Midbrain (tissue), 1 donor: ENCODE measurements around the gene KRTCAP2.
"Not testable (repeated sequence)": the region's sequence is repeated elsewhere in the genome, so short reads cannot be mapped to it uniquely, and the experiment has no call there.

ENCODE experiments used
- DNase-seq: peaks from one replicate; lab custom pipeline; 2025; lab: John Stamatoyannopoulos, UW

The KRTCAP2 gene

GRCh38 chr1:155199792-155200191 lies 26.7 kb upstream of the KRTCAP2 start:
- no peak for DNase-seq

GRCh38 chr1:155198547-155198906 lies 25.4 kb upstream of the KRTCAP2 start:
- DNase-seq, result no peak

GRCh38 chr1:155197901-155198546 lies 24.9 kb upstream of the KRTCAP2 start:
- DNase-seq, result no peak

GRCh38 chr1:155196893-155197638 lies 24.0 kb upstream of the KRTCAP2 start:
- DNase-seq, result no peak

GRCh38 chr1:155196103-155196892 lies 23.2 kb upstream of the KRTCAP2 start:
- peak; percentile 69 for DNase-seq

- no peak for DNase-seq
Observed at GRCh38 chr1:155195201-155196102, 22.3 kb upstream of the KRTCAP2 start.

GRCh38 chr1:155193991-155194240 lies 20.8 kb upstream of the KRTCAP2 start:
- not testable (repeated sequence) for DNase-seq

GRCh38 chr1:155193275-155193990 lies 20.3 kb upstream of the KRTCAP2 start:
- DNase-seq, result peak; percentile 74

GRCh38 chr1:155192346-155193274 lies 19.5 kb upstream of the KRTCAP2 start:
- no peak for DNase-seq

GRCh38 chr1:155191904-155192303 lies 18.8 kb upstream of the KRTCAP2 start:
- no peak for DNase-seq

GRCh38 chr1:155189926-155190325 lies 16.8 kb upstream of the KRTCAP2 start:
- not testable (repeated sequence) for DNase-seq

GRCh38 chr1:155188268-155188667 lies 15.2 kb upstream of the KRTCAP2 start:
- no peak for DNase-seq

- DNase-seq, result no peak
Observed at GRCh38 chr1:155187456-155187891, 14.4 kb upstream of the KRTCAP2 start.

- DNase-seq, result no peak
Observed at GRCh38 chr1:155186794-155187455, 13.8 kb upstream of the KRTCAP2 start.

- DNase-seq, result no peak
Observed at GRCh38 chr1:155186067-155186793, 13.1 kb upstream of the KRTCAP2 start.

GRCh38 chr1:155185783-155186066 lies 12.6 kb upstream of the KRTCAP2 start:
- no peak for DNase-seq

- DNase-seq, result no peak
Observed at GRCh38 chr1:155184835-155185782, 12.0 kb upstream of the KRTCAP2 start.

GRCh38 chr1:155184351-155184811 lies 11.3 kb upstream of the KRTCAP2 start:
- no peak for DNase-seq
